Lower leg skin (tissue), 3 donors: Measurements from ENCODE around the gene HIP1R.

Experiments used
- CTCF ChIP-seq, 3 donors: fragments of 450-650 bp; IDR thresholded peaks; one replicate each; pipeline ENCODE4 v1.5.1; 2016; ENCODE audit warnings: antibody characterized with exemption in 3 of 3, mild to moderate bottlenecking in 3 of 3, moderate library complexity in 2 of 3
- POLR2A ChIP-seq, 2 donors: fragments of 450-650 bp; IDR thresholded peaks; one replicate each; pipeline ENCODE4 v1.6.1; 2016 to 2017; ENCODE audit warnings: antibody characterized with exemption in 2 of 2, mild to moderate bottlenecking in 1 of 2, moderate library complexity in 1 of 2

DNA sequence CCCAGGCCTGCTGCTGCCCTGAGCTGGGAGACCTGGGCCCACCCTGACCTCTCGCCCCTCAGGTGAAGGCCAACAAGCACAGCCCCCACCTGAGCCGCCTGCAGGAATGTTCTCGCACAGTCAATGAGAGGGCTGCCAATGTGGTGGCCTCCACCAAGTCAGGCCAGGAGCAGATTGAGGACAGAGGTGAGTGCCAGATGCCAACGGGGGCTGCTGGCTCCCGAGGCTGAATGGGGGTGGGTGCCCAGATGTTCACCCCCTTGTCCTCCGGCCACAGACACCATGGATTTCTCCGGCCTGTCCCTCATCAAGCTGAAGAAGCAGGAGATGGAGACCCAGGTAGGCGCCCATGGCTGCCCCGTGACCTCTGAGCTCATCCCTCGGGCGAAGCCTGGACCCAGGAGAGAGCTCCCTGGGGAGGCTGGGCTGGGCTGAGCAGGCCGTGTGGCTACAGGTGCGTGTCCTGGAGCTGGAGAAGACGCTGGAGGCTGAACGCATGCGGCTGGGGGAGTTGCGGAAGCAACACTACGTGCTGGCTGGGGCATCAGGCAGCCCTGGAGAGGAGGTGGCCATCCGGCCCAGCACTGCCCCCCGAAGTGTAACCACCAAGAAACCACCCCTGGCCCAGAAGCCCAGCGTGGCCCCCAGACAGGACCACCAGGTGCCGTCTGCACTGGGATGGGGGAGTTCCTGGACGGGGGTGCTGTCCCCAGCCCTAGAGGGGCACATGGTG is 25.8 kb downstream of the HIP1R start:
- TF ChIP-seq CTCF (IDR thresholded peaks at IDR 0.05) (no peak), POLR2A (IDR thresholded peaks at IDR 0.05) (no peak)
